ENCODE data around the gene GRHPR. TPM values are rescaled to one million over a fixed set of nuclear protein-coding genes. Genes with fewer than 3 reads are reported as not detected.
A peak's percentile ranks its signal among the peaks of the same experiment; 100 is the strongest.
"Not testable (repeated sequence)": the region's sequence is repeated elsewhere in the genome, so short reads cannot be mapped to it uniquely, and the experiment has no call there.

Gene GRHPR
- 61.6 TPM for total RNA-seq

DNA sequence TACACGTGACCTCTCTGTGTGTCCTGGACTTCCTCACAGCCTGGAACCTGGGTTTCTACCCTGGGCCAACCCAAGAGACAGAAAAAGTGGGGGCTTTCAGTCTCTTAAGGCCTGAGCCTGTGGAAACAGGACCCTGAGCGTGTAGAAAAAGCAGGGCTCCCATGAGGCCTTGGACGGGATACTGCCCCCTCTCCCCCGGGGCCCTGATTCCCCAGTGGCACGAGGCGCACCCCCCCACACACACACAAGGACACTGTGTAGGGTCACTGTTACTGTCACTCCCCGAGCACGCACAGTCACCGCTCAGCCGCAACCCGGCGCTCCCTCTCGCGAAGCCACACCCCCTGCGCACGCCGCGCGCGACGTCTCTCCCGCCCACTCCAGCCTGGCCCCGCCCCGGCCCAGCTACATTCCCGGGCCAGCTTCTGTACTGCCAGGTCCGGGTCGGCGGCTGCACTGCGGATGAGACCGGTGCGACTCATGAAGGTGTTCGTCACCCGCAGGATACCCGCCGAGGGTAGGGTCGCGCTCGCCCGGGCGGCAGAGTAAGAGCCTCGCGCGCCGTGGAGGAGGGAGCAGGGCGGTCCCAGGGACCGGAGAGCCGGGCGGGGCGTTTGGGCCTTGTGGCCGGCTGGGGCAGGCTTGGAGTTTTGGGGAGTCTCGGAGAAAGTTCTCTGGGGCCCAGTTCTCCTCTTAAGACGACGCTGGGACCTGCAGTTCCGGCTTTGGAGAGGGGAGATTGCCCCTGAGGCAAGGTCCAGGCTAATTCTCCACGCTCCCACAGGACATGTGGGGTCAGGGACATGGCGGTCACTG, at the start of gene GRHPR:
Gene GRHPR, plus strand, starts transcription at position 408 of the 816 bp plus-strand sequence. Its CDS starts 55 bp downstream, at position 463.
- DNase-seq, result peak; percentile 90

DNA sequence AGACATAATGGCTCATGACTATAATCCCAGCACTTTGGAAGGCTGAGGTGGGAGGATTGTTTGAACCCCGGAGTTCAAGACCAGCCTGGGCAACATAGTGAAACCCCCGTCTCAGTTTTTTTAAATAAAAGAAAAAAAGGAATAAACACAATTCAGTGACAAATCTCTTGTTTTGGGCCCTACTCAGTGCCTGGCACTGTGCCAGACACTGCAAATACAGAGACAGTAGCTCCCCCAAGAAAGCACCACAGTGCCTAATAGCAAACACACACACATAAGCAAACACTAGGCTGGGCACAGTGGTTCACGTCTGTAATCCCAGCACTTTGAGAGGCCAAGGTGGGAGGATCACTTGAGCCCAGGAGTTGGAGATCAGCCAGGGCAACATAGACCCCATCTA, 49.7 kb upstream of the GRHPR start:
- no peak for DNase-seq

DNA sequence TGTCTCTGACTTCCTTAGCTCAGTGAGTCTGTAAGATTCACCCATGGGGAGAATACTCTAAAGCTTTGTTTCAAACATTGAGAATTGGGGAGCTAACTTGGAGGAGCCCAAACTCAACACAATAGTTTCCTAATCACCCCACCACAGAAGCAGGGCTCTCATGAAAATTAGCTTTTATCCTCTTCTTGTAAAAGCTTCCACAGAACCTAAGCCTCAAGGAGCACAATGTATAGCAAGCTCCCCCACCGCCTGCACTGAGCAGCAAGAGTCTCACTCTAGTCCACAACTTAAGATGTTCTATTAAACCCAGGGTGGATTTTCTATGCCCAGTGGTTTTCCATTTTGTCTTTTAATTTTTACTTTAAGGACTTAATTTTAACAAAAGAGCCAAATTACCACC, 48.9 kb upstream of the GRHPR start:
- DNase-seq, result no peak

DNA sequence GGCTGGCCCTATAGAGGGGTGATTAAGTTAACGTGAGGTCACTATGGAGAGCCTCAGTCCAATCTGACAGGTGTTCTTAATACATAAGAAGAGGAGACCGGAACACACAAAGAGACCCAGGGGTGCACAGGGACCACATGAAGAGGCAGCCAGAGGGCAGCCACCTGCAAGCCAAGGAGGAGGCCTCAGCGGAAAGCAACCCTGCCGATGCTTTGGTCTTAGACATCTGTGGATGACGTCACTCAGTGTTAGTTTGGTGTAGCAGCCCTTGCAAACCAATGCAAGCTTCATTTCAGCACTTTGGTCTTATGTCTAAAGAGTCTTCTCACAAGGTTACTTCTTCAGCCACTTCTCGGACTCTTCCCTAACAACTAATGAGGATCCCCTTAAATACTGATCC, 47.6 kb upstream of the GRHPR start:
- DNase-seq, result no peak

DNA sequence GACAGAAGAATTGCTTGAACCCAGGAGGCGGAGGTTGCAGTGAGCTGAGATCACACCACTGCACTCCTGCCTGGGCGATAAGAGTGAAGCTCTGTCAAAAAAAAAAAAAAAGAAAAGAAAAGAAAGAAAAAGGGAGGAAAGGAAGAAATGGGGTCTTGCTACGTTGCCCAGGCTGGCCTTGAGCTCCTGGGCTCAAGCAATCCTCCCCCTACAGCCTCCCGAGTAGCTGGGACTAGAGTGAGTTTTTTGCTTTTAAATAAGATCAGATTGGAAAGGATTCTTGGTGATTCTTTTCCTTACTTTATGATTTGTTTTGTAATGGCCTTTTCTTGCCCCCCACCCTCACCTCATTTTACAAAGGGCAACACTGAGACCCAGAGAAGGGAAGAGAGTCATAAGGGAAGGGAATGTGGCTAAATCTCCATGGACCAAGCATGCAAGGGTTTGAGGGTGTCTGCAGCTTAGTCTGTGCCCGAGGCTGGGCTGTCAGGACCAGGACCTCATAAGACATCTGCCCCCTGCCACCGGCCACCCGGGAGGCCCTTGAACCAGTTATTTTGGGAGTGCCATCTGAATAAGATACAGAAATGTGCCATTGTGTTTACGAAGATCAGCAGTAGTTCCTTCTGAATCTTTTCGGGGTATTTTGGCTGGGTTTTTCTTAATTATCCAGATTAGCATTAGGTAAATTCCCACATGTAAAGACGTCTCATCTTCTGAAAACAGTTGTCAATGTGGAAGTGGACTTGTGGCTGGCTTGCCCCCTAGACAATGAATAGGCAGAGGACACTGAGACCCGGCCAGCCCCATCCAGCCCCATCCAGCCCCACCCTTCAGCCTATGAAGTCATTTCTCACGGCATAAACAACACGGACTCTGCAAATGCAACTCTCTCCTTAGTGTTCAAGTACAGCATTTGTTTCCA, 44.5 kb upstream of the GRHPR start:
- DNase-seq, result no peak

DNA sequence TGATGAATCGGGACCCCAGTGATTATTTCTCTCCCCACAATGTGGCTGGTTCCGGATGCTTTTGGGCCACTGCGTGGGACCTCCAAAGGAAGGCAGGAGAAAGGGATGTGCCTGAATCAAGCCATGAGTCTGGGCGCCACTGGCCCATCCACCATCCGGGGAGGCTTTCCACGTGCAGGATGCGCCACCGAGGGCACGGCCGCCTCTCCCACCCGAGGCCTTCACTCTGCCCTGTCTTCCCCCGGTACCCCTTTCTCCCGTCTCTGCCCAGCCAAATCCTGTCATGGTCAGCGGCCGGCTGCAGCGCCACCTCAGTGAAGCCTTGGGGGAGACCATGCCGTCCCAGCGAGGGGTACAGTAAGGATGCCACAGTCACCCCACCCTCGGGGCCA, 43.9 kb upstream of the GRHPR start:
- no peak for DNase-seq

DNA sequence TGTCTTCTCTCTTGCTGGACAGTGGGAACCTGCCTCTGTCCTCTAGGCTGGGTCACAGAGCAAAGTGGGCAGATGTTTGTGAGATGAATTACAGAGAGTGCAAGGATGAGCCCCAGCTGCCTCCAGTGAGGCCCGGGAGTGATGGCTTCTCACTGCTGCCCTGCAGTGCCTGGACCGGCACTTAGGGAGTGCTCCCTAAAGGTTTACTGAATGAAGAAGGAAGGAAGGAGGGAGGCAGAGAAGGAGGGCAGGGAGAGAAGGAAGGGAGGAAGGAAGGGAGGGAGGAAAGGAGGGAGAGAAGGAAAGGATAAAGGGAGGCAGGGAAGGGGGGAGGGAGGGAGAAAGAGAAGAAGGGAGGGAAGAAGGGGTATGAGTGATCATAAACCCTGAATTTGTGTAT, 42.7 kb upstream of the GRHPR start:
- no peak for DNase-seq

DNA sequence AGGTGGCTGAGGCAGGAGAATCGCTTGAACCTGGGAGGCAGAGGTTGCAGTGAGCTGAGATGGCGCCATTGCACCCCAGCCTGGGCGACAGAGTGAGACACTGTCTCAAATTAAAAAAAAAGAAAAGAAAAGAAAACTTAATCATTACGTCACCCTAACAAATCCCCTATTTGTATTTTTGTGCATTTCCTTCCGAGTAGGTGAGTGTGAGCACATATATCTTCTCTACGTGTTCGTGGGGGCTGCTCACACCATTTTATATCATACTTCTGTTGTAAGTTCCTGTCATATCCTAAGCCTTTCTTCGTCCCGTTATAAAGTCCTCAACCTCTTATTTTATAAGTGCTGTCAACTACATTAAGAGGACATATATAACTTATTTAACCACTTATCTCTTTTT, 41.9 kb upstream of the GRHPR start:
- no peak for DNase-seq

DNA sequence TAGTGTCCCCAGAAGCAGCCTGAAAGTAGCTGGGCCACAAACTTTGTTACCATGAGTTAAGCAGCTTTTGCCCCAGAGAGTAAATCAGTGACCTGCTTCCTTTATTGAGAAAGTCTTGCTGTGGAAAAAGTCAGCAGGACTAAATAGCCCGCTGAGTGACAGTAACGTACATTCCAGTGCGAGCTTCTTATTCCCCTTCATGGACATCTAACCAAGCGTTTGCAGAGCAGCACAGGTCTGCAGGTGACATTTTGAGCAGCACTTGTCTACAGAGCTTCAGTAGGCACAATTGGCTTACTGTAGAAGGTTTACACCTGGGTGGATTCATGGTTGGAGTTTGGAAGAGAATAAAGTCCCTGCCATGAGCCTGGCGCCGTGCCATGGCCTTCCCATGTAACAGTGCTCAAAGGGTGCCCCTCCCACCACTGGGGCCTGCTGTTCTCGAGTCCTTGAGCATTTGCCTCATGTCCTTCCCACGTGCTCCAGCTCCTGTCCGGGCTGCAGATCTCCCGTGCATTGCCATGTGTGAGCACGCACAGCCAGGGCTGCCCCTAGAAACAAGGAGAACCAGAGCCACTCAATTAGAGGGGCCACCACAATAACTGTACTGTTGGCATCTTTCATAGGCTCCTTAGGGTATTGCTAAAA, 41.3 kb upstream of the GRHPR start:
- DNase-seq, result no peak

DNA sequence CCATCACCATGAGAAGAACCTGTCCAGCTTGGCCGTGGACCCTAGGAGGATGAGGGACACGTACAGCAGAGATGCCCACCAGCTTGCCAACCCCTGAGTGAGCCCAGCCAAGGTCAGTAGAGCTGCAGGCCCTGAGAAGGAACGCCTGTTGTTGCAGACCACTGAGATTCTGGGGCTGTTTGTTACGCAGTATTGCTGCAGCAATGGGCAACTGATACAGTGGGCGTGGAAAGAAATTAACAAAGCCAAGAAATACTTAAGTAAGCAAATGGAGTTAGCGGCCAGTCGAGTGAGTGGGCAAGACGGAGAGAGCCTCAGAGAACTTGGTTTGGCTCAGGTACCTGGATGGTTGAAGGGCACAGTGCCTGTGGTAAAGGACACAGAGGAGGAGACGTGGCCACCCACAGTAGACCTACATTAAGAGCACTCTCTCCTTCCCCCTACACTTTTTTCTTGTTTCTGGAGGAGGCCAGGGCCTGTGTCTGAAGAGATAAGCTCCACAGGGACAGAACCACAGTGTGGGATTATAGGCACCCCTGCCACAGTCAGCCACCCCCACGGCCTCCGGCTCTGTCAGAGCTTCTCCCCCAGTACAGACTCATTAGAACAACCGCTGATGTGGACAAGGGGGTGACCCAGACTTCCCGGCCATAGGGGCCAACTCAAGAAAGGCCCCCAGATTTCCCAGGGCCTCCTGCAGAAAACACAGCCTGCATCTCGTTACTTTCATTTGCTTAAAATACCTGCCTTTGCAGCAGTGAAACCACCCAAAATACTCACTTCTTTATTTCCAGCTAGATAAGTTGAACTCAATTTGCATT, 40.1 kb upstream of the GRHPR start:
- no peak for DNase-seq

DNA sequence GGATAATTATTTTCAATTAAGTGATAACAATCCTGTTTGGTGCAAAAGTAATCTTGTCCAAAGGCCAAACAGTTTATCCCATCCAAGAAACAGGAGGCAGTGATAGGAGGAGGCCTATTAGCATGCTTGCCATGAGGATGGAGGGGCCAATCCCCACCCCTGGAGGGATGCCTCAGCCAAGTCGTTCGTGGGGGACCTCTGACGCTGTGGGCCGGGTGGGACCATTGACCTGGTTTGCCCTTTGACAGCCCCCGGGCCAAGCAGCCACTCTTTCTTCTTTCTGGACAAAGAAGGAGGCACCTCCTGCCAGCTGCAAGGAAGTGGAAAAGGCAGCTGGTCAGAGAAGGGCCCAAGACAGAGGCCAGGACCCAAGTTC, 39.5 kb upstream of the GRHPR start:
- no peak for DNase-seq

DNA sequence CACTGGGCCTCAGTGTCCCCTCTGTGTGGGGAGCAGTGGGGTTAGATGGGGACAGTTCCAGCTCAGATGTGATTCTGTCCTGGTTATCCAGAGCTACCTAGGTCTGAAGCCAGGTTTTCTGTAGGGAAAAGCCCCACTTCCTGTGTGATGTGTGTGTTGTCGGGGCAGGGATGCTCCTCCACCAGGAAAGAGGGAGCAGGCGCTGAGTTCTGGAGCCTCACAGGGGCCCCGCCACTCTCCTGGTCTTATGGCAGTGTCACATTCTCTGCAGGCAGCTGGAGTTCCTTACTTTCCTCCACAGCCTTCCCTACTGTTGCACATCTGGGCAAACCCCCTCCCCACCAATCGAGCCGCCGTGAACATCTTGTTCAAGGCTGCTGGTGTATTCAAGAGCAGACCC, 39.1 kb upstream of the GRHPR start:
- DNase-seq, result no peak

DNA sequence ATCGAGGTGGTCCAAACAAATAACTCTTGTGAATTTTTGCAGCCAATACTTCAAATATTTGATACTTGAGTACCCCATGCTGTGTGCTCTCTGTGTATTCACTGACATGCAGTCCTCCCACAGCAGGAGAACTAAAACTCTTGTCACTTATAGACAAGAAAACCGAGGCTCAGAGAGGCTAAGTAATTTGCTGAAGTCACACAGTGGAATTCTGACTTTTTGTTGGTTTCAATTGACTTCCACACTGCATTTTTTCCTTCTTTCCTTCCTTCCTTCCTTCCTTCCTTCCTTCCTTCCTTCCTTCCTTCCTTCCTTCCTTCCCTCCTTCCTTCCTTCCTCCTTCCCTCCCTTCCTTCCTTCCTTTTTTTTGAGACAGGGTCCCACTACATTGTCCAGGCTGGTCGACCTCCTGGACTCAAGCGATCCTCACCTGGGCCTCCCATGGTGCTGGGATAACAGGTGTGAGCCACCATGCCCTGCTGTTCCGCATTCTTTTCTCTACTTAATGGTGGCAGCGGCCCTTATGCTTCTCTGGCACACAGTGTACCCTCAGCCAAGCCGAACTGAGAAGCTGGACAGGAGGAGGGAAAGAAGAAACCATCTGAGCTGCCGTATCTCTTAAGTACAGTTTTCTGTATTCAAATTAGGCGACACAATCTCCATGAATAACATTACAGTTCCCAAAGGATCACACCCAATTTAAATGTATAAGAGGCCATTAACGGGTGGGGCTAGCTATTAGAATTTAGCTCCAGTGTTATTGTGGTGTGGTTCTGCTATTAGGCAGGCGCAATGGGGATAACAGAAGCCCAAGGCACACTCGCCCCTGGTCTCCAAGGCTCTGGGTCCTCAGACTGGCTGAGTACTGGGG, 38.4 kb upstream of the GRHPR start:
- DNase-seq, result no peak

DNA sequence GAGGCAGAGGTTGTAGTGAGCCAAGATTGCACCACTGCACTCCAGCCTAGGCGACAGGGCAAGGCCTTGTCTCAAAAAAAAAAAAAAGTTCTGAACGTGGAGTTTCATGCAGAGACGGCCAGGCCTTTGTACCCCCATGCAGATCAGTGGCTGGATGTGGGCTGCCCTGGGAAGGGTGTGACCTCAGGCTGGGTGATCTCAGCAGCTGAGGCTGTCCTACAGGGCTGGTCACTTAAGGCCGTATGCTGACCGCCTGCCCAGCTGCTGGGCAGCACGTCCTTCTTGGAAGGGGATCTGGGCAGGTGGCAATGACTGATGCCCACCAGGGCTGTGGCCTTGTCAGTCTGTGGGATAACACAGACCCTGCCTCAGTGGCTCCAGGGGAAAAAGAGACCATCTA, 37.2 kb upstream of the GRHPR start:
- DNase-seq, result no peak

DNA sequence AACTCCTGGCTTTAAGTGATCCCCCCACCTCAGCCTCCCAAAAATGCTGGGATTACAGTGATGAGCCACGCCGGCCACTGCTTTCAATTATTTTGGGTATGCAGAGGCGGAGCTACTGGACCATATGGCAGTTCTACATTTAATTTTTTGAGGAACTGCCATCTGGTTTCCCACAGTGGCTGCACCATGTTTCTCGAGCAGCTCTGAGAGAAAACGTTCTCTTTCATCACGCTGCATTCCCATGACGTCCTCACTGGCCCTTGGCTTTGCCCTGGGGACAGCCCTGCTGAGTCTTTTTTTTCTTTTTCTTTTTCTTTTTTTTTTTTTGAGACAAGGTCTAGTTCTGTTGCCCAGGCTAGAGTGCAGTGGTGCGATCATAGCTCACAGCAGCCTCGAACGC, 35.5 kb upstream of the GRHPR start:
- DNase-seq, result no peak

DNA sequence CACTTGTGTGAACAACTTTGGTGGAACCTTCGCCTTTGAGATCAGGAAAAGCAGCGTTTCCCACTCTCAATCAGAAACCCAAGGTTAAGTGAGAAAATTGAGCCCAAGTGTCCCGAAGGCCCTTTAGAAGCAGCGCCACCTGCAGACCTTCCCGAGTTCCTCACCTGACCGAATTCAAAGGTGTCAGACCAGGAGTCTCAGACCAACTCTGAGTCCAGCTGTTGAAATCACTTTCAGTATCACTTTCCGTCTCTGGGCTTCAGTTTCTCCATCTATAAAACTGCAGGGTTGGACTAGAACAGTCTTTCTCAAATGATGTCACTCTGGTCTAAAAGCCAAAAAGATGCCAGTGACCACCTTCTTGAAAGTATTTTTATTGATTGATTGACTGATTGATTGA, 31.7 kb upstream of the GRHPR start:
- DNase-seq, result no peak

DNA sequence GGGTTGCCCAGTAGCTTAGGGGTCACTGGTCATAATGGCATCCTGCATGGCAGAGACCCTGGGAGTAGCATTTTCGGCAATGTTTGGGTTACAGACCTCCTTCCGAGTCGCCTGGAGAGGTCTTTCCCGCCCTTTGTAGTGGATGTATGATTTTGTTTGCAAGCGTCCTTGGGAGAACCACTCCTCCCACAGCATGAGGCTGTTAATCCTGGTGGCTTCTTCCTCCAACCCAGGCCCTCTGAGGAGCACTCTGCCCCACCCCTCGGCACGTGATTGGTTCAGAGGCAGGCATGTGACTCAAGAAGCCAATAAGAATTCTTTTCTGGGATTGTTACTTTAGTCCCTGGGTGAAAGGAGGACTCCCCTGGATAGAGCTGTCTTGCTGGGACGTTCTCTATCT, 30.2 kb upstream of the GRHPR start:
- DNase-seq, result no peak

DNA sequence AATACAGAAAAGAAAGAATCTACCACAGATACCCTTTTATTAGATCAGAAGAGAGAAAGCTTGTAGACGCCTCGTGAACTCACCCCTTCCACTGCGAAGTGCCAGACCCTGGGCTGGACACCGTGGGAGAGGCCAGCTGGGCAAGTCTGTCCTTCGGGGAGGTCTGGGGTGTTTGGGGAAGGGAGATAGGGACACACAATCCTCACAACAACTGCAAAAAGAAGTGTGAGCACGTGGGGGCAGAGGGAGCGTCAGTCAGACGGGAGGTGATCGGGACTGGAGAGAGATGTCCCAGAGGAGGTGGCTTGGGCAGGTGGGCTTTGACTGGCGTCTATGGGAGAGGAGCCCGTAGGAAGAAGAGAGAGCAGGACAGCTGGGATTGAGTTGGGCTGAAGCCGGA, 27.3 kb upstream of the GRHPR start:
- no peak for DNase-seq

DNA sequence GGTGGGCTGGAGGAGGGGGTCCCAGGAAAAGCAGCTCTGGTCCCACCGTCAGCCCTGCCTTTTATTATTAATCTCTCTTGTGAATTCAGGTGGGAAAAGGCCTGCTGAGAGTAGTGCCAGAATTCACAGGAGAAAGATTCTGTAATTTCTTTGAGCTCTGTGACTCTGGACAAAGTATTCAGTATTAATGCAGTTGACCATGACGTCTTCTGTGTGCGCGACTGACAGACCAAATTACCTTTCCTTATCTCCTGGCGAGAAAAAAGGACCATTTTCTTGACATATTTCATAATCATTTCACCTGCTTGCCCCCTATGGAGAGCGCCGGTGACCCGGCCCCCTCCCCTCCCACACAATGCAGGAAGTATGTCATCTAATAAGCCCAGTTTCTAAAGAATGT, 26.8 kb upstream of the GRHPR start:
- DNase-seq, result no peak

DNA sequence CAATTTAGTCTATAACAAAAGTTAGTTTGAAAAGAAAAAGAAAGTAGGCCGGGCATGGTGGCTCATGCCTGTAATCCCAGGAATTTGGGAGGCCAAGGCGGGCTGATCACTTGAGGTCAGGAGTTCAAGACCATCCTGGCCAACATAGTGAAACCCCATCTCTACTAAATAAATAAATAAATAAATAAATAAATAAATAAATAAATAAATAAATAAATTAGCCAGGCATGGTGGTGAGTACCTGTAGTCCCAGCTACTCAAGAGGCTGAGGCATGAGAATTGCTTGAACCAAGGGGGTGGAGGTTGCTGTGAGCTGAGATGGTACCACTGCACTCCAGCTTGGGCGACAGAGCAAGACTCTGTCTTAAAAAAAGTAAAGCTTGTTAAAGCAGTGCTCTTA, 24.5 kb upstream of the GRHPR start:
- DNase-seq, result not testable (repeated sequence)

DNA sequence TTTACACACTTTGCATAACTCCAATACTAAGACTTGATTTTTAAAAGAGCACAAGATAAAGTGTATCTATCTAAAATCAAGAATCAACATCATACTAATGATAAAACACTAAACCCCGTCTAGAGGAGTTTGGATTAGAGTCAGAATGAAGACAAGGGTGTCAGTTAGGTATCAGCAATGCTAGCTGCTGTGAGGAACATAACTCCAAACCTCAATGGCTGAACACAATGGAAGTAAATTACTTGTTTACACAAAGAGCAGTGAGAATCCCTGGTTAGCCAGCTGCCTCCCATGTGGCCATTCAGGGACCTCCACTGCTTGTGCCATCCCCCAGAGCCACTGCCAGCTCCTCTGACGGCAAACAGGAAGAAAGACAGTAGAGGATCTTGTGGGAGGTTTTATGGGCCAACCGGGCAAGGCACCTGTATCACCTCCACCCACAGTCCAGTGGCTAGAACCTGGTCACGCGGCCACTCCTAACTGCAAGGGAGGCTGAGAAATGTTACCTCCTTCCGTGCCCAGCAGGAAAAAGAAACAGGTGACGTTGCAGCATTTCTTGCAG, 24.0 kb upstream of the GRHPR start:
- DNase-seq, result no peak
